ENCODE results near the gene FCSK.
A peak's percentile ranks its signal among the peaks of the same experiment; 100 is the strongest.
"Not testable (repeated sequence)": the region's sequence is repeated elsewhere in the genome, so short reads cannot be mapped to it uniquely, and the experiment has no call there.

Gene FCSK

DNA sequence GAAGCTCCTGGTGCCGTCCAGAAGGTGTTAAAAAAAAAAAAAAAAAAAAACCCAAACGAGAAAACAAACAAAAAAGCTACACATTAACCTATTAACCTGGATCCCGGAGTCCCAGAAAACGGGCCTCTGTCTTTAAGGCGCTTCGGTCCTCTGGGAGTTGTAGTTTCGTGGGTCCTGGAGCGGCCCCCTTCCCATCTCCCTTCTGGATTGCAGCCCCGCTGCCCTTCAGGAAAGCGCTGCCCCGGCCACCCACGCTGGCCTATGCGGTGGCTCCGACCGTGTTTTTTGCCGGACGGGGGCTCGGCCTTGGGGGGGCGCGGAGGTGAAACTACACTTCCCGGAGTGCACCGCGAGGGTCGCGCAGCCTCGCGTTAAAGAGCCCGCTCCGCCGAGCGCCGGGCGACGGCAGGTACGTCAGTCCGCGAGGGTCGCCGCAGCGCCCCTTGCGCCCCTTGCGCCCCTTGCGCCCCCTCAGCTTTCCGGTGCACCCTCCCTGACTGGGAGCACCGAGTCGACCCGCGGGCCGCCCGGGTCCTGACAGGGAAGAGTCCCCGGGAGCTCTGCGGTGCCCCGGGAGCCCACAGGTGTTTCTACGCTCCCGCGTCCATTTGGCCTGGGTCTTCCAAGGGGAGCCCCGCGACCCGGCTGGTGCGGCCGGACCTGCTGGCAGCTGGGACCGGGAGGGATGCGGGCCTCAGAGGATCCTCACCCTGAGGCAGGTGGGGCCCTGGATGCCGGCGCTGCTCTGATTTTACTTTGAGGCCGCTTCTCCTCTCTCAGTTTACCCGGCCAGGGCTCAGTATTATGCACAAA, at the start of gene FCSK:
TSS of gene FCSK (plus strand) at position 374 of the 813 bp plus-strand sequence. CDS start 8,596 bp downstream, outside the sequence.
- peak; percentile 63 for DNase-seq

DNA sequence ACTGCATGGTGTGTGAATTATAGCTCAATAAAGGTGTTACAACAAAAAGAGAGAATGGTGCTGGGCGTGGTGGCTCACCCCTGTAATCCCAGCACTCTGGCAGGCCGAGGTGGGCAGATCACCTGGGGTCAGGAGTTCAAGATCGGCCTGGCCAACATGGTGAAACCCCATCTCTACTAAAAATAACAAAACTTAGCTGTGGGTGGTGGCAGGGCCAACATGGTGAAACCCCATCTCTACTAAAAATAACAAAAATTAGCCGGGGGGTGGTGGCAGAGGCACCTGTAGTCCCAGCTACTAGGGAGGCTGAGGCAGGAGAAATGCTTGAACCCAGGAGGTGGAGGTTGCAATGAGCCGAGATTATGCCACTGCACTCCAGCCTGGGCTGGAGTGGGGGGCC, 48.3 kb upstream of the FCSK start:
- not testable (repeated sequence) for DNase-seq

DNA sequence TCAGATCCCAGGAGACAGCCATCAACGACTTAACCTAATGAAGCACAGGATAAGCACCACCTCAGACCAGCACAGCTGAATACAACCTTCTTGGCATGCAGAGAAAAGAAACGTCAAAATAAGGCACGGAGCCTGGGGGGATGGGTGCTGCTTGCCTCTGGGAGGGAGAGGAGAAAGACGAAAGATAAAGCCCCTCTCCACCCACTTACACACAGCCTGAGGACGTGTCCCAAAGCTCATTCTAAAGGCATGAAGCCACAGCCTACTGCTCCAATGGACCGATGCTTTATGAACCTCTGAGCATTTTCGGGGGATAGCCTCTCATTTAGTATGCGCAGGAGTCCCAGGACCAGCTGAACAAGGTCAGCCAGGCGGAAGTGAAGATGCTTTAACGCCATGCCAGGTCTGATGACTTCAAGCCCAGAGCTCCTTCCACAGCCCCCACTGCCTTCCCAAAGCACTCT, 46.6 kb upstream of the FCSK start:
- no peak for DNase-seq

DNA sequence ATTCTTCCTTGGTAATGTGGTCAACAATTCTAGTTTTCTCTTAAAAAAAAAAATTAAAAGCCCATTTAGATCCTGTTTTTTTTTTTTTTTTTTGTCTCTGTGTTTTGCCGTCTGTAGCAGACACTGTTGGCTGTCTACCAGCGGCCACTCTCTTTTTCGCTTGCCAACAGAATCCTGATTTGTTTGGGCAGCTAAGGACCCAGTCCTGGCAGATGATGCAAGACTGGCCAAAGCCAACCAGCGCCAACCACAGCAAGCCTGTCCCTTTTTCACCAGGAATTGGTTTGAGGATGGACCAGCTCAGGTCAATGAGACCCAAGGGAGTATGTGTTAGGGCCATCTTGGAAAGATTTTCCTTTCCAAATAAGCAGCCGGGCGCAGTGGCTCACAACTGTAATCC, 43.7 kb upstream of the FCSK start:
- DNase-seq = no peak

DNA sequence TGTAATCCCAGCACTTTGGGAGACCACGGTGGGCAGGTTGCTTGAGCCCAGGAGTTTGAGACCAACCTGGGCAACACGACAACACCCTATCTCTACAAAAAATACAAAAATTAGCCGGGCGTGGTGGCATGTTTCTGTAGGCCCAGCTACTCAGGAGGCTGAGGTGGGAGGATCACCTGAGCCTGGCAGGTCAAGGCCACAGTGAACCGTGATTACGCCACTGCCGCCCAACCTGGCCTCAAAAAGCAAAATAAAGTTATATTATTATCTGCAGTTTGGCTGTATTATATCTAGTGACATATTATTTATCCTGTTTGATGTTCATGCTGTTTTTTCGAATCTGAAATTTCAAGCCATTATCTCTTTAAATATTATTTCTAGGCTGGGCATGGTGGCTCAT, 42.0 kb upstream of the FCSK start:
- no peak for DNase-seq

DNA sequence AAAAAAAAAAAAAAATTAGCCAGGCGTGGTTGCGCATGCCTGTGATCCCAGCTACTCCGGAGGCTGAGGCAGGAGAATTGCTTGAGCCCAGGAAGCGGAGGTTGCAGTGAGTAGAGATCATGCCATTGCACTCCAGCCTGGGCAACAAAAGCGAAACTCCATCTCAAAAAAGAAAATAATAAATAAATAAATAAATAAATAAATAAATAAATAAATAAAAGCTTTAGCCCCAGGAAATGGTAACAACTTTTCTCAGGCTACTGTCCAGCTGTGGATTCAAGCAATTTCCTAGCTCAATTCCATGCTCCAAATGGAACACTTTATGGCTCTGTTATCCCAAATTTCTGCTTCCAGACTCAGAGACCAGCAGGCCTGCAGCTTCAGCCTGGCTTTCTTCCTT, 40.8 kb upstream of the FCSK start:
- DNase-seq = not testable (repeated sequence)

DNA sequence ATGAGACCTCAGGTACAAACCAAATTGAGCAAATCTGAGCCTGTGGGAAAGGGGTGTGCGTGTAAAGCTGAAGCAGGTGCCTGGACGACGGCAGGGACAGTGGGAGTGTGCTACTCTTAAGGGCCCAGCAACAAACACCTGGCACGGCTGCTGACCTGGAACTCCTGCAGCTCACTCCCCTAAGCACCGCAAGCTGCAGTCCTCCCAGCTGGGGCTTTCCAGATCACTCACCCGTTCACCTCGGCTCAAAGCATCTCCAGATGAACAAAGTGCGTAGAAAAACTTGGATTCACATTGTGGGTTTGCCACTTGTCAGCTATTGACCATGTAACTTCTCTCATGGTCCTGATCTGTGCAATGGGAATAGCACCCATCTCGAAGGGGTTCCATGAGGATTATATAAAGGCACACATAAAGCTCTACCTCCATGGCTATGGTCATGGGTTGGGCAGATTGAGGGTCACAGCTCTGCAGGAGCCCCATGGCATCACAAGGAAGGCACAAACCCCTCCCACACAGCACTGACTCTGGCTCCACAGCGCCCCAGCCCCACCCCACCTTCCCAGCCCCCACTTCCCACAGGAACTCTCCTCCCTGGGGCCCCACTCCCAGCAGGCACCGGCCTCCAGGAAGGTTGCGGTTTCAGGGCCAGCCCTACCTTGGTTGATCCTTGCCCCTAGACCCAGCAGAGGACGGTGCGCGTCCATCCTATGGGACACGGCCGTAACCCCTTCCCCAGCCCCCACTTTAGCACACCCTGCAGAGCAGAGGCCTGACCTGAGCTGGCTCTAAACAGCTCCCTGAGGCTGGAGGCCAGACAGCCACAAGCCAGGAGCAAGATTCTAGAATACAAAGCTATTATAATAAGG, 37.4 kb upstream of the FCSK start:
- DNase-seq = no peak

DNA sequence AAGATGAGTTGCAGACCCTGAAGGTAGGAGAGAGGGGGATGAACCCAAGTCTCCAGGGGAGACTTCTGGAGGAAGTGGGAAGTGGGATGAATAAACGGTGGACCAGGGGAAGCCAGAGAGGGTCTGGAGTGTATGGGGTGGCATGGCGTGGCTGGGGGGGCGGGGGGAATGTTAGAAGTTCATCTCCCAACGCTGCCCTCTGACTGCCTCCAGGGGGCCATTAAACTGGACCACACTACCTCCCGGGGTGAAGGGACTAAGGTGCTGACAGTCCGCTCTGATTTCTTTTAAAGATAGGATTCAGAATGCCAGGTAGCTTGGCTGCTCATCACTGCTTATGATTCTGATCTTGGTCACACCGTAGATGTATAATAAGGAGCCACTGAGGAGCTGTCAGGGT, 36.7 kb upstream of the FCSK start:
- no peak for DNase-seq

DNA sequence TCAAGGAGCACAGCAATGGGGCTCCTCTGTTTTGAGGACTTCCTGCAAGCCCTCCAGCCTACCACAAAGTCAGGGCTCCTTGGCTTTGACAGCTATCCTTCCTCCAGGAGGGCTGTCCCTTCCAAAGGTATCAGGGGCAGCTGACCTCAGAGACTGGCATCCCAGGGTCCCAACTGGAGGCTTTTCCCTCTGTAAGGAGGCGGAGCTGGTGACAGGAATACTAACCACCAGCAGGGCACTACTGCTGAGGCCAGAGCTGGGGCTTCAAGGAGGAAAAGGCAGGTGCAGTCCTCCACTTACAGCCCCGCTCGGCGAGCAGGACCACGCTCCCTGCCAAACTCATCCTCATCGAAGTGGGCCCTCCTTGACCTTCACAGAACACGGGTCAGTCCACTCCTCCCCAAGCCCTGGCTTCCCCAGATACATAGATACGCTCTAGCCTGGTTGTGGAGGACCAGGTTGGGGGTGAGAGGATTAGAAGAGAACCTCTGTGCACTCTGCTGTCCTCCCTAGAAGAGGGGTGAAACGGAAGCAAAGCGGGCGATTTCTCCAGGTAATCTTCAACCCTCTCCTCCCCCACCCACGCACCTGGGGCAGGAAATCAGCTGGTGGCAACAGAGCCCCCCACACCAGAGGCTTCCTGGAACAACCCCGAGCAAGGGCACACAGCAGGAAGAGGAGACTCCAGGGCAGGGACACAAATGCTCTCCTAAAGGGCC, 36.0 kb upstream of the FCSK start:
- DNase-seq = no peak

DNA sequence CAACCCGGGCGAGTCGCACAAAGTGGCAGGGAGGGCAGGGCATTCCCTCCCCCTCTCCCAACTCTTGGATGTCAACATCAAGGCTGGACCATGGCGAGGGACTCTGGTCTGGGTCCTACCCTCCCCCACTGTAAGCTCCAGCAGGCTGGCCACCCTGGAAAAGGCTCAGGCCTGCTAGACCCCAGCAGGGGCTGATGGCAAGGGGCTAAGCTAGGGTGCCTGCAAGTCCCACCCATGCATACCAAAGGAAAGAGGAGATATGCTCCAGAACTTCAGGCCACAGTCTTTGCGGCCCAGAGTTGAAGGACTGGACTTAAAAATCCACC, 35.4 kb upstream of the FCSK start:
- DNase-seq = no peak

DNA sequence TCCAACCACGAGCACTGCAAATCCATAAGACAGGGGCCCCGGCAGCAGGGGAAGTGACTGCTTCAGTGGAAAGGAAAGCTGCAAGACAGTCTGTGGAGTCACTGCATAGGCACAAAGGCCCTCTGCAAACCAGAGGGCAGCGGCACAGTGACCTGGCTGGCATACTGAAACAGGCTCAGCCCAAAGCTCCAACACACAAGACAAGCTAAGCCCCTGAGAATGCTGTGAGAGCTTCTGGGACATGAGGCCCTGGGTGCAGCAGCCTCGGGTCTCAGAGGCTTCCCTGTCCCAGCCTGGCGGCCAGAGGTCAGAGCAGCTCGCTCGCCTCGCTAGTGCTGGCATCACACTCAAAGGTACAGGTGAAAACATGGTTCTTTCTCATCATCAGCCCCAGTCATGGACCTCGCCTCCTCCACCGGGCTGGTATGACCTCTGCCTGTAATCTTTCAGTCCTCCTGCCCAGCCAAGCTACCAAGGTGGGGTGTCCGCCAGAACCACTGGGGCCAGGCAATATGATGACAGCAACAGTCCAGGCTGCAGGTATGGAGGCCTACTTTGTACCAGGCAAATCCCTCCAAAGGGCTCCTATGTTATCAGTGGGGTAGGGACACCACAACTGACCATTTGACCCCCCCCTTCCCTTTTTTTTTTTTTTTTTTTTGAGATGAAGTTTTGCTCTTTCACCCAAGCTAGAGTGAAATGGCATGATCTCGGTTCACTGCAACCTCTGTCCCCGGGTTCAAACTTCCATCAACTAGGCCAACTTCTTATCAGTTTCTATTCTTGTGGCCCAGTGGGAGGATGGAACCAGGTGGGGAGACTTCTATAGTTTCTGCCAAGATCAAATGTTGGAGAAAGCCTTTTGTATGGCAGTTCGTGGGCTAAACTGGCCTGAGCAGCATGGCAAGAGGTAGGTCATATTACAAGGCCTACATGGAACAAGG, 34.7 kb upstream of the FCSK start:
- DNase-seq = no peak

DNA sequence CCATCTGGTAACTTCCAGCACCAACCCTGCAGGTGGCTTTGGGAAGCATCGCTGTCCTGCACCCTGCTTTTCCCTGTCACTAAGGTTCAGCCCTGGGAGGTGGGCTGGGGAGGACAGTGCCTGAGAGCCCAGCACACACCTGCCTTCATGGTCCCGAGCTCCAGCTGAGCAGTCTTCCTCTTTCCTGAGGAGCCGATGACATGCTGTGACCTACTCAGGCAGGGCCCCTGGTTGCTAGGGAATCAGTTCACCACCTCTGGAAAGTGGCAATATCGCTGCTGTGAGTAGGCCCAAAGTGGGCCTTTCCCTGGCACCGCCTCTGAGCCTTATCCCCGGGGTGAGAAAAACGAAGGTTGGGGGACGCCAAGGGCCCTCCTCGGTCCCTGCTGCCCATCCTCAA, 33.4 kb upstream of the FCSK start:
- no peak for DNase-seq

DNA sequence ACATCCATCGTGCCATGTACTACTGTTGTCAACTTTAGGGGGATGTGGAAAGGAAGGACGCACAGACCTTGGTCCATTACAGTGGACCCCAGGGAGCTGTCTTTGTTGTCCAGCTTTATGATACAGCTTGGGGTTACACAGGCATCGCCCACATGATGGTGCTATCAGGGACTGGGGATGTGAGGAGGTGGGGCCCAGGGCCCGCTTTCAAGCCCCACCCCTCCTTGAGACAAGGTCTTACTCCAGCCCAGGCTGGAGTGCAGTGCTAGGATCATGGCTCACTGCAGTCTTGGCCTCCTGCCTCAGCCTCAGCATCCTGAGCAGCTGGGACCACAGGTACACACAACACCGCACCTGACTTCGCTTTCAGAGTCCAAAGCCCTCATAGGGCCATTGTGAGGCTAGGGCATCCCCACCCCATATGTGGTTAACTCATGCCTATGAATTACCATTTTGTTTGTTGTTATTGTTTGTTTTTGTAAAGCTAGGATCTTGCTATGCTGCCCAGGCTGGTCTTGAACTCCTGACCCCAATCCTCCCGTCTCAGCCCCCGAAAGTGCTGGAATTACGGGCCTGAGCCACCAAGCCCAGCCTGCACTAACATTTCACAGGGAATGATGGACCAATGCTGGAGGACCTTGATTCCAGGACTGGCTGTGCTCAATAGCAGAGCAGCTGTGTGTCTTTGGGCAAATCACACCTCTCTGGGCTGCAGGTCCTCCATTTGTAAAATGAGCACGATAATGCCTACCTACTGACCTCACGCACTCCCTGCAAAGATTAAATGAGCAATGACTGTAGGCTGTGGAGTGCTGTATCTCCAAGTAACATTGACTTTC, 32.7 kb upstream of the FCSK start:
- no peak for DNase-seq

DNA sequence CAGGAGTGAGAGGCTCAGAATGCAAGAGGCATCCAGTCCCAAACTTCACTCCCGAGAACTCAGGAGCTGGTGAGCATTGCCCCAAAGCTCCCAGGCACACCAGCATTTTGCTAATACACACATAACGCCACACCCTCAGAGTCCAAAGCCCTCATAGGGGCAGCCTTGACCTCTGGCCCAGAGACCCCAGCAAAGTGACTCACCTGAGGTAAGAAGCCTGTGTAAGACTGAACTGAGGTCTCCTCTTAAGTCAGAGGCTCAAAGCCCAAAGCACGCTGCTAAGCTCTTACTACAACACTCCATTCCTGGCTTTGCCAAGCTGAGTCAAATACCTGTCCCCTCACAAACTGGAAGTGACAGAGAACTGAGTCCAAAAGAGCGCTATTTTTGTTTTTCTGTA, 31.9 kb upstream of the FCSK start:
- DNase-seq = no peak

DNA sequence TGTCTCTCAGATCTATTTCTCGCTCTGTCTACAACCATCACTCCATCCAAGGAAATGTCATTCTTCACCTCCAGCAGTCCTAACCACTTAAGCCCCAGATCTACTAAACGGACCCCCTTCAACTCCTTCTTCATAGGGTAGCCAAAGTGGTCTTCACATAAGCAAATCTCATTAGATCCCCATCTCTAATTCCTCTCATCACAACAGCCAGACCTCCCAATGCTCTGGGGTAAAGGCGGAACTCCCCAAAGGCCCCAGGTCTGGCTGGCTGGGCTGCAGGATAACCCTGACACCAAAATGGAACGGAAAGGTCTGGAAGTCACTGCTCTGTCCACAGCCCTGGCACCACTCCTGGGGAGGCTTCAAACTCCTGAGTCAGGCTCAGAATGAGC, 26.6 kb upstream of the FCSK start:
- no peak for DNase-seq

DNA sequence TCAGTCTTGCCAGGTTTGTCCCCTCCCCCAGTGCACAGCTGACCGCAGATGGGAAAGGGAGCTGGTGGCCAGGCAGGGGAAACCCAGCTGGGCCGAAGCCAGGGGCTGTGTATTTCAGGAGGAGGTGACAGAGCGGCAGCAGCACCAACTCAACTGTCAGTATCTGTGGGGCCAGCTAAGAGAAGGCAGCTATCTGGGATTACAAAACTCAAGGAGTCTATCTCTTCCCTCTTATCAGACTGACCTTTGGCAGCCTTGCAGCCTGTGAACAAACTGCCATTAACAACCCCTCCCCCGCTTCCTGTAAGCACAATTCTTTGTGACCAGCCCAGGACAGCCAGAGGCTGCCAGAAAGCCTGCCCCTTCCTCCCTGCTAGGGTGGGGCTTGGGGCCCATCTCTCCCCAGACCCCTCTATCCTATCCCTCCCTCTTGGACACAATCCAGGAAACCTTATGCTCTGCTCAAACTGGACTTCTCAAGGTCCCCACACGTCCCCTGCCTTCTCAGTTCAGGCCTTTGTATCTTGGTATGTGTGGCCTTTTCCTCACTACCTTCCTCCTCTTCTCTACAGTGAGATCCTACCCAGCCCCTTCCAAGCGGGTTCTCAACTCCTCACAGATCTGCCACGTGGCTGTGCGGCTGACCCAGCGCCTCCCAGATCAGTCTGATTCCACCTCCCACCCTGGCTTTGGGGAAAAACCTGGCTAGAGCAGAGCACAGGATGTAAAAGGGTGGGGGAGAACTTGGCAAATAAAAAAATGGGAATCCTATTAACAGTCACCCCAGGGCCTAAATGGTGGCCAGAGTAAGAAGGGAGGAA, 26.0 kb upstream of the FCSK start:
- DNase-seq = peak; percentile 57

DNA sequence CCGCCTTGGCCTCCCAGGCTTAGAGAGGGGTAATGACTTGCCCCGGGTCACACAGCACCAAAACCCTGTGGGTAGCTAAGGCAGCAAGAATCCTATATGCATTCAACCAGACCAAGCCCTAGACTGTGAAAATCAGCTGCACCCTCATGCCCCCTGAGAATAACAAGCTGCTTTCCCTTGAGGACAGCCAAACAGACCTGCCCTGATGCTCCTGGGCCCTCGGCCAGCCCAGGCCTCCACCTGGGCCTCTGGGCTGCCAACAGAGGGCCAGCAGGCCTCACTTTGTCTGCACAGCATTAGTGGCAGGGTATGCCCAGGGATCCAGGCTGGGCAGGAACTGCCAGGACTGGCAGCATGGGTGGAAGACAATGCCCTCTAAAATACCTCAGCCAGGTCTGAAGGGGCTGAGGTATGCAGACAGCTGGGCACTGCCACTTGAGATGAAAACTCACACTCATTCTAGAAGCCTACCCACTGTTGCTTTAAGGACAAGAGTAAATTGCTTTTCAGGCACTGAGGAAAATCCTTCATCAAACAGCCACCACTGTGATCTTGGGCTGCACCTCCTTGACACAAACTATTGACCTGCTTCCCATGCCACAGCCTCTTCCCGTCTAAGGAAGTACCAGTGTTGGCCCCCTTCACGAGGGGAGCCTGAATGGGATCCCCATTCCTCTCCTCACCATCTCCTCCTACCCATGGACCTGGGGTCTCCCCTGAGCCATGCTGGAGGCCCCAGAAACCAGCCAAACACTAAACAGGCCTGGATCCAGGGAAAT, 24.3 kb upstream of the FCSK start:
- DNase-seq = no peak

DNA sequence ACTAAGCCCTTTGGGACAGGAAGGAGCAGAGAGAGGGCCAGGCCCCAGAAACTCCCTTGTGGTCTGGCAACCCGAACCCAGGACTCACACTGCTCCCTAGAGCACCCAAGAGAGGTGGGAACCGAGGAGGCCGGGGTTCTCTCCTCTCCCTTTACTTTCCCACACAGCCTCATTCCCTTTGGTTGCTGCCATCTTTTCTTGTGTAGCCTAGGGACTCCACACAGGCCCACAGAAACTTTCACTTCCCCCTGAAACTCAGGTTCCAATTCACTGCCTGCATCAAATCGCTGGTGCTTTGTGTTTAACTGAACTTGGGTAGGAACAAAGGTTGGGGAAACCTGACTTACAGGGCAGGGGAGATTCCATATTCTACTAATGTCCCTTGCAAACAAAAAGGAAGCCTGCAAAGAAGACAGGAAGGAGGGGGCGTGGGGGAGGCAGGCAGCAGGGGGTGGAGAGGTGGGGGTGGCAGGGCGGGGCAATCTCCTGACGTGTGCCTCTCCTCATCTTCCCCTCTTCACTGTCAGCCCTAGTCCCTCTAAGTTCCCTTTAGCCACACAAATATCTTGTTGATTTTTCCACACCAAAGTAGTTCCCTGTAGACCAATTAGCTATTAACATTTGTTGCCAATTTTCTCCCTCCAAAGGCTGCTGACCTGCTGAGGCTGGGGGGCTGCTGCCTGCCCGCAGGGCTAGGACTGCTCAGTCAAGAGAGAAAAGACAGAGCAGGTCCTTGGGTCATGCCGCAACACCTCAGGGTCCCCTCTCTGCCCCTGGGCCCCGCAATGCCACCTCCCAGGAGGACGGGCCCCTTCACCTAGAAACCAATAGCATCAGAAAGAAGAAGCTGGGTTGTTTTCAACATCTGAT, 23.5 kb upstream of the FCSK start:
- peak; percentile 52 for DNase-seq

DNA sequence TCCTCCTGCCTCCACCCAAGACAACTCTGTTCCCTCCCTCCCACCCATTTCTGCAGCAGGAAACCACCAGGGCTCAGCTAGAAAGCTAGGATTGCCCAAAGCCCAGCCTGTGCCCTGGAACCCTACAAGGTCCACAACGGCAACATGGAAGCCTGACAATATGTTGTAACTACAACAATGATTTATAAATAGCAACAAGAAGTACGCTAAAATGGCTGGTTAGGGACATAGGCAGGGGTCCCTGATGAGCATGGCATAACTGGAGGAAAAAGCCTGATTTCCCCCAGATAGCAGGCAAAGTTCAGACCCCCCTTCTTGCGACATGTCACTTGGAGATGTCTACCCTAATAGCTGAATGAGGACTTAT, 22.1 kb upstream of the FCSK start:
- no peak for DNase-seq

Data from stimulated activated CD4-positive, alpha-beta T cell treated with anti-CD3 and anti-CD28 coated beads, Interleukin-4, amount 100 ng/mL, for 24 hours (primary cell).